K562 (cell line): ENCODE results near the gene CCNB1IP1. TPM values are rescaled to one million over a fixed set of nuclear protein-coding genes. Genes with fewer than 3 reads are reported as not detected.

ENCODE experiments used
- ATAC-seq: fragments of 200-7000 bp; cut with Tn5 transposase; 3 replicates; pipeline ENCODE4 v1.9.1; 2020; ENCODE audit warnings: moderate library complexity
- BruUV-seq: library from RNA; stranded (reverse); fragments of 400-500 nt; replicated peaks from 2 replicates; lab custom pipeline; 2021; lab: Mats Ljungman, UMichigan
- CTCF ChIA-PET: fragments of 300-600 bp; formaldehyde crosslinking; extraction: SDS; loops from one replicate; lab custom pipeline; 2021; ENCODE audit warnings: low intra/inter-chr PET ratio; lab: Yijun Ruan, JAX
- POLR2A ChIA-PET: fragments of 300-600, 350-650 bp; sonication (Branson Sonifier 250); formaldehyde crosslinking; extraction: SDS; loops from one replicate; lab custom pipeline; 2021; ENCODE audit warnings: antibody characterized with exemption, inconsistent platforms; lab: Yijun Ruan, JAX
- DNase-seq, 4 experiments: peaks; one replicate each; pipeline versions ENCODE4 v3.0.0 to v3.0.0-alpha.2; 2011 to 2018; ENCODE audit warnings: low spot score in 3 of 4, mixed read lengths in 3 of 4; ENCODE audit errors: extremely low read depth in 1 of 4
- FAIRE-seq: peaks from 2 replicates; lab custom pipeline; 2011; peaks lifted over from hg19 to GRCh38; lab: Jason Lieb, UNC
- H2AFZ ChIP-seq: 2 replicates; pipeline ENCODE4 v1.6.0; 2011; ENCODE audit warnings: low read depth, low read length, control low read depth, inconsistent platforms
- H3K27ac ChIP-seq: fragments of 200-600 bp; 3 replicates; pipeline ENCODE4 v1.8.0; 2011; ENCODE audit warnings: low read depth, mild to moderate bottlenecking, control low read depth, inconsistent platforms, low read length, moderate library complexity, mixed read lengths; ENCODE audit errors: extremely low read depth
- H3K27me3 ChIP-seq, 2 experiments: fragments of 300-600 bp in 1 of 2; 2 replicates in 1 of 2; 3 replicates in 1 of 2; pipeline versions ENCODE4 v1.6.0 to v1.8.0; 2011; ENCODE audit warnings: inconsistent platforms in 2 of 2, low read length in 2 of 2, mild to moderate bottlenecking in 1 of 2, mixed read lengths in 1 of 2, moderate library complexity in 1 of 2; ENCODE audit not compliant: control insufficient read depth in 2 of 2, insufficient read depth in 2 of 2
- H3K36me3 ChIP-seq: fragments of 300-600 bp; 3 replicates; pipeline ENCODE4 v1.8.0; 2011; ENCODE audit warnings: mild to moderate bottlenecking, low read length, inconsistent platforms; ENCODE audit not compliant: control insufficient read depth, insufficient read depth
- H3K4me1 ChIP-seq, 2 experiments: fragments of 200-600 bp in 1 of 2; replicated peaks in 1 of 2; 2 replicates in 1 of 2; 3 replicates in 1 of 2; pipeline versions ENCODE4 v1.5.1 to v1.8.0; 2011; ENCODE audit warnings: inconsistent platforms in 2 of 2, low read length in 2 of 2, mild to moderate bottlenecking in 1 of 2, mixed read lengths in 1 of 2, moderate library complexity in 1 of 2; ENCODE audit not compliant: control insufficient read depth in 2 of 2, insufficient read depth in 2 of 2
- H3K4me2 ChIP-seq: 2 replicates; pipeline ENCODE4 v1.6.1; 2011; ENCODE audit warnings: low read length, control low read depth, inconsistent platforms, mixed read lengths; ENCODE audit not compliant: insufficient read depth
- H3K4me3 ChIP-seq: fragments of 200-600 bp; sonication (generic), shearing (Covaris generic); 2 replicates; pipeline ENCODE4 v1.5.1; 2016; ENCODE audit warnings: control low read depth, inconsistent platforms
- H3K79me2 ChIP-seq: fragments of 200-600 bp; 3 replicates; pipeline ENCODE4 v1.8.0; 2011; ENCODE audit warnings: low read length, inconsistent platforms; ENCODE audit not compliant: control insufficient read depth, insufficient read depth
- H3K9ac ChIP-seq, 2 experiments: 2 replicates each; pipeline versions ENCODE4 v1.6.0 to v1.6.1; 2011; ENCODE audit warnings: low read depth in 2 of 2, low read length in 2 of 2, control low read depth in 1 of 2, inconsistent platforms in 1 of 2, mild to moderate bottlenecking in 1 of 2, mixed read lengths in 1 of 2; ENCODE audit not compliant: insufficient read depth in 1 of 2
- H3K9me1 ChIP-seq: one replicate; pipeline ENCODE4 v1.6.0; 2011; ENCODE audit warnings: inconsistent platforms, mild to moderate bottlenecking, low read length, moderate library complexity; ENCODE audit not compliant: control insufficient read depth, insufficient read depth
- H3K9me3 ChIP-seq: replicated peaks from 2 replicates; pipeline ENCODE4 v1.5.1; 2011; ENCODE audit warnings: low read depth, low read length, inconsistent platforms; ENCODE audit not compliant: control insufficient read depth, insufficient read depth
- H4K20me1 ChIP-seq: replicated peaks from 2 replicates; pipeline ENCODE4 v1.6.1; 2011; ENCODE audit warnings: low read length, inconsistent platforms, mixed read lengths; ENCODE audit not compliant: control insufficient read depth, insufficient read depth
- AFF4 ChIP-seq: sonication (generic); formaldehyde crosslinking; IDR thresholded peaks from 2 replicates; pipeline ENCODE4 v1.8.0; 2023; ENCODE audit warnings: mild to moderate bottlenecking, missing genetic modification reagents
- CAMTA2 ChIP-seq: fragments of 250-450 bp; sonication (Bioruptor Pico); conservative IDR thresholded peaks from 2 replicates; pipeline ENCODE4 v1.5.1; 2022
- FOXP4 ChIP-seq: sonication (generic); formaldehyde crosslinking; IDR thresholded peaks from 2 replicates; pipeline ENCODE4 v1.8.0; 2022; ENCODE audit warnings: mild to moderate bottlenecking, missing genetic modification reagents, borderline replicate concordance
- HOXB6 ChIP-seq: fragments of 250-450 bp; sonication (Bioruptor Pico); IDR thresholded peaks from 2 replicates; pipeline ENCODE4 v1.5.1; 2022; ENCODE audit warnings: mild to moderate bottlenecking, borderline replicate concordance
- ILK ChIP-seq: fragments of 450-650 bp; IDR thresholded peaks from 2 replicates; pipeline ENCODE4 v1.6.1; 2016; ENCODE audit warnings: missing genetic modification characterization, low read depth, mild to moderate bottlenecking, missing compliant biosample characterization, moderate library complexity, borderline replicate concordance
- JUND ChIP-seq, 2 experiments: IDR thresholded peaks; 2 replicates in 1 of 2; 3 replicates in 1 of 2; pipeline ENCODE4 v1.6.1; 2011; ENCODE audit warnings: borderline replicate concordance in 2 of 2, low read depth in 2 of 2, low read length in 2 of 2, improper control_type of control experiment in 1 of 2, missing biosample characterization in 1 of 2, missing genetic modification characterization in 1 of 2, missing genetic modification reagents in 1 of 2
- PCBP1 ChIP-seq: fragments of 200-400 bp; formaldehyde crosslinking; IDR thresholded peaks from 2 replicates; pipeline ENCODE4 v1.6.1; 2018; ENCODE audit warnings: mild to moderate bottlenecking, low read depth, low read length; ENCODE audit not compliant: poor library complexity, severe bottlenecking
- RNF2 ChIP-seq: sonication (generic); IDR thresholded peaks from 2 replicates; pipeline ENCODE4 v1.6.1; 2016
- TEAD2 ChIP-seq: fragments of 450-650 bp; IDR thresholded peaks from 2 replicates; pipeline ENCODE4 v1.6.1; 2016; ENCODE audit warnings: missing genetic modification characterization, control low read depth, missing compliant biosample characterization
- TRIM24 ChIP-seq, 2 experiments: fragments of 450-650 bp; IDR thresholded peaks; 2 replicates each; pipeline ENCODE4 v1.6.1; 2016
- WGBS: fragments of 100-300 bp; shearing (Covaris generic); methylation state at CpG from one replicate; pipeline ENCODE4 v1.1.6; 2016; ENCODE audit warnings: low coverage, mixed read lengths; ENCODE audit not compliant: insufficient coverage; ENCODE audit errors: missing lambda C conversion rate; 5-methylcytosine and 5-hydroxymethylcytosine counted together
- in situ Hi-C: fragments of 300-500 bp; cut with MboI; formaldehyde crosslinking; loops from 4 replicates; pipeline ENCODE4 v1.15.0; 2018; ENCODE audit warnings: inconsistent platforms, mixed read lengths
- intact Hi-C: fragments of 100-400 bp; cut with micrococcal nuclease; formaldehyde crosslinking; loops from 2 replicates; pipeline ENCODE4 v1.14.2; 2022
- polyA plus RNA-seq, 8 experiments: library from polyadenylated mRNA; depleted of rRNA in 4 of 8; stranded (reverse) in 5 of 8; unstranded in 3 of 8; fragments of >200 nt; fragmentation: Nextera tagmentation in 2 of 8; fragmentation: Illumina TruSeq in 1 of 8; extraction: Ambion mirVana in 2 of 8; extraction: Trizol in 1 of 8; gene quantifications; 2 replicates each; pipeline versions ENCODE4 v1.2.1 to v1.2.3, GENCODE V29; 2011 to 2014; ENCODE audit warnings: inconsistent platforms in 1 of 8, missing spikeins in 1 of 8
- total RNA-seq, 7 experiments: library from RNA; depleted of rRNA in 6 of 7; stranded (reverse); fragments of >200 nt in 6 of 7; fragmentation: Illumina TruSeq in 2 of 7; extraction: Trizol in 2 of 7; gene quantifications; 2 replicates each; pipeline versions ENCODE4 v1.2.1 to v1.2.3, GENCODE V29; 2011 to 2021; ENCODE audit warnings: low replicate concordance in 1 of 7

The CCNB1IP1 gene
- total and polyA plus RNA-seq, 9 of the 15 experiments (the other 6 are each of a cell fraction or from before 2014, with no cell fraction given), result 51.8 to 152 (median 81.0) TPM

DNA sequence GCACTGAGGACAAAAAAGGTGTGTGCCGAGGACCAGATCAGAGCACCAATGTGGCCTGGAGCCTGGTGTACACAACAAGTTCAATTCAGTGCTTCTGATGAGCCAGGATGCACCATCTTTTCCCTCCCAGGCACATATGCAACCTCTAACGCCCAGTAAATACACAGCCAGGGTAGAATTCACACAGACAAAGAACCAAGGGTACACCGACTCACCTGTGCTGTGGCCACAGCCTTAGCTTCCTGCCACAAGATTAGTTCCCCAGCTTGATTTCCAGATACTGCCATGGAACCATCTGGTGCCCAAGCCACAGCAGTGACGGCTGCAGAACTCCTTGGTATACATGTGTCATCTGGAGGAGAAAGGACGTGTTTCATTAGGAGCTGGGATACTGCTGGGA, 39.7 kb upstream of the CCNB1IP1 start:
- intact Hi-C loops, result no loop called here
- no peak for ATAC-seq
- Histone ChIP-seq H3K4me1 (no peaks in the 10 kb centered on the region), H3K79me2 (no peaks in the 10 kb centered on the region), H3K9ac (no peak overlapping the region), H3K27me3 (no peaks in the 10 kb centered on the region), H4K20me1 (no peaks in the 10 kb centered on the region), H3K9me3 (no peaks in the 10 kb centered on the region), H3K27ac (no peak overlapping the region), H3K36me3 (peaks cover 43% of the 10 kb centered on the region), H2AFZ (no peak overlapping the region), H3K4me3 (no peak overlapping the region), H3K9me1 (no peaks in the 10 kb centered on the region), H3K4me2 (no peak overlapping the region)
- 71% methylated on average over 4 of the region's 5 CpGs for WGBS
- TF ChIP-seq FOXP4 (CRISPR knock-in tag) (no peak), PCBP1 (no peak)
- no peak for DNase-seq
- no TSS peak for BruUV-seq
- no peak for FAIRE-seq
- ChIA-PET POLR2A (no interaction called here), CTCF (no interaction called here)
- in situ Hi-C loops, result no loop called here

DNA sequence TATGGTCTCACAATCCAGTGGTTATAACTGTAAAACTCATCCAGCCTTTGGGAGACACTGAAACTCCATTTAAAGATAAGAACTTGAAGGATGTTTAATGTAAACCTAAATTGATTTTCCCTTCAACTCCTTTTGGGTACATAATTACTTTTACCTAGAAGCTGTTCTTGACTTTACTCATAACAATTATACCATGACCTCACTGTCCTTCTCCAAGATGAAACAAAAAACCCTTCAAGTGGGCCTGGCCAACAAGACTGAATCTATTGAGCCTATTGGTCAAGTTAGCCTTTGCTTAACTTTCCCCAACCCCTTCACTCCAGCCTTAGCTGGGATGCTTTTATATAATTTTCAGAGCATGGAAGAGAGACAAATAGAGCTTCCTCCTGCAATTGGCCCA, 32.8 kb upstream of the CCNB1IP1 start:
- intact Hi-C loops, result no loop called here
- no peaks in the 10 kb centered on the region for H4K20me1 ChIP-seq
- H3K4me3 ChIP-seq, result no peak overlapping the region
- H3K9me3 ChIP-seq, result no peaks in the 10 kb centered on the region
- no peak for FAIRE-seq
- in situ Hi-C loops, result no loop called here
- CTCF ChIA-PET, result no interaction called here
- H3K79me2 ChIP-seq, result no peaks in the 10 kb centered on the region
- no peak for ATAC-seq
- H3K27me3 ChIP-seq, result no peaks in the 10 kb centered on the region
- no peak overlapping the region for H3K9ac ChIP-seq
- H3K27ac ChIP-seq, result no peak overlapping the region
- BruUV-seq, result no TSS peak
- H3K4me1 ChIP-seq, result no peaks in the 10 kb centered on the region
- DNase-seq, result no peak
- no peak overlapping the region for H3K4me2 ChIP-seq
- H3K36me3 ChIP-seq, result peaks cover 9% of the 10 kb centered on the region; the same call in 2 of the 3 replicates
- H2AFZ ChIP-seq, result no peak overlapping the region
- POLR2A ChIA-PET, result no interaction called here
- no peaks in the 10 kb centered on the region for H3K9me1 ChIP-seq
- TF ChIP-seq TRIM24 (IDR thresholded peaks at IDR 0.05) (no peak), JUND (IDR thresholded peaks at IDR 0.05; ENCODE audit: borderline replicate concordance, low read depth, low read length) (no peak), JUND (tag; IDR thresholded peaks at IDR 0.05; ENCODE audit: borderline replicate concordance, low read depth, low read length) (no peak), AFF4 (CRISPR knock-in tag) (no peak), HOXB6 (no peak), ILK (no peak), RNF2 (no peak), TEAD2 (tag) (no peak), CAMTA2 (CRISPR knock-in tag) (no peak)
